Mesenchymal stem cell (in vitro differentiated cells and primary cell): ENCODE measurements around the gene TOP1.

Experiments used
- DNase-seq: peaks from one replicate; pipeline ENCODE4 v3.0.0-alpha.2; 2013
- H2AFZ ChIP-seq: one replicate; pipeline ENCODE4 v1.6.1; 2013; ENCODE audit warnings: low read depth, mild to moderate bottlenecking, control low read depth, inconsistent platforms, low read length, moderate library complexity
- H2AK5ac ChIP-seq: 2 replicates; pipeline ENCODE4 v1.6.1; 2013; ENCODE audit warnings: low read length, moderate library complexity, mild to moderate bottlenecking, inconsistent platforms; ENCODE audit not compliant: severe bottlenecking
- H2BK120ac ChIP-seq: one replicate; pipeline ENCODE4 v1.6.1; 2013; ENCODE audit warnings: low read depth, mild to moderate bottlenecking, inconsistent platforms, low read length, moderate library complexity
- H2BK12ac ChIP-seq, 2 experiments: one replicate each; pipeline ENCODE4 v1.6.1; 2013; ENCODE audit warnings: inconsistent platforms in 2 of 2, low read length in 2 of 2, mild to moderate bottlenecking in 2 of 2, moderate library complexity in 2 of 2, control low read depth in 1 of 2
- H2BK15ac ChIP-seq: one replicate; pipeline ENCODE4 v1.6.1; 2013; ENCODE audit warnings: mild to moderate bottlenecking, low read depth, inconsistent platforms; ENCODE audit not compliant: poor library complexity, severe bottlenecking
- H2BK5ac ChIP-seq: 2 replicates; pipeline ENCODE4 v1.6.1; 2013; ENCODE audit warnings: low read depth, mild to moderate bottlenecking, low read length, control low read depth, inconsistent platforms; ENCODE audit not compliant: poor library complexity, severe bottlenecking
- H3K14ac ChIP-seq, 2 experiments: one replicate each; pipeline ENCODE4 v1.6.1; 2013; ENCODE audit warnings: inconsistent platforms in 2 of 2, low read length in 2 of 2, control low read depth in 1 of 2, mild to moderate bottlenecking in 1 of 2, moderate library complexity in 1 of 2
- H3K18ac ChIP-seq, 2 experiments: one replicate each; pipeline ENCODE4 v1.6.1; 2013; ENCODE audit warnings: inconsistent platforms in 2 of 2, low read length in 2 of 2, control low read depth in 1 of 2, low read depth in 1 of 2, mild to moderate bottlenecking in 1 of 2
- H3K23ac ChIP-seq, 2 experiments: one replicate each; pipeline ENCODE4 v1.6.1; 2013; ENCODE audit warnings: inconsistent platforms in 2 of 2, low read length in 2 of 2, mild to moderate bottlenecking in 2 of 2, moderate library complexity in 2 of 2, control low read depth in 1 of 2
- H3K27ac ChIP-seq: 2 replicates; pipeline ENCODE4 v1.5.1; 2013; ENCODE audit warnings: mild to moderate bottlenecking, moderate library complexity, low read length, control low read depth, inconsistent platforms; ENCODE audit not compliant: poor library complexity, severe bottlenecking
- H3K27me3 ChIP-seq, 2 experiments: 2 replicates each; pipeline versions ENCODE4 v1.6.1 to v1.7.0; 2013; ENCODE audit warnings: low read length in 2 of 2, mild to moderate bottlenecking in 2 of 2, moderate library complexity in 2 of 2, control low read depth in 1 of 2, inconsistent platforms in 1 of 2; ENCODE audit not compliant: control insufficient read depth in 1 of 2, insufficient read depth in 1 of 2
- H3K36me3 ChIP-seq, 2 experiments: 2 replicates each; pipeline versions ENCODE4 v1.6.1 to v1.7.0; 2013; ENCODE audit warnings: low read length in 2 of 2, control low read depth in 1 of 2, inconsistent platforms in 1 of 2, low read depth in 1 of 2, mild to moderate bottlenecking in 1 of 2; ENCODE audit not compliant: insufficient read depth in 2 of 2, control insufficient read depth in 1 of 2
- H3K4ac ChIP-seq, 2 experiments: one replicate each; pipeline ENCODE4 v1.6.1; 2013; ENCODE audit warnings: inconsistent platforms in 2 of 2, low read length in 2 of 2, mild to moderate bottlenecking in 2 of 2, moderate library complexity in 2 of 2, control low read depth in 1 of 2, low read depth in 1 of 2
- H3K4me1 ChIP-seq: 2 replicates; pipeline ENCODE4 v1.6.1; 2013; ENCODE audit warnings: low read depth, low read length, control low read depth; ENCODE audit not compliant: control insufficient read depth, insufficient read depth
- H3K4me2 ChIP-seq: 2 replicates; pipeline ENCODE4 v1.6.1; 2013; ENCODE audit warnings: low read length, mild to moderate bottlenecking, inconsistent platforms; ENCODE audit not compliant: poor library complexity, severe bottlenecking
- H3K4me3 ChIP-seq, 2 experiments: 2 replicates each; pipeline versions ENCODE4 v1.5.1 to v1.7.0; 2013; ENCODE audit warnings: low read length in 2 of 2, mild to moderate bottlenecking in 2 of 2, control low read depth in 1 of 2, low read depth in 1 of 2; ENCODE audit not compliant: insufficient read depth in 1 of 2
- H3K79me1 ChIP-seq: replicated peaks from 2 replicates; pipeline ENCODE4 v1.6.1; 2013; ENCODE audit warnings: mild to moderate bottlenecking, control low read depth, low read length, inconsistent platforms; ENCODE audit not compliant: poor library complexity, severe bottlenecking
- H3K9ac ChIP-seq: 2 replicates; pipeline ENCODE4 v1.7.0; 2013; ENCODE audit warnings: mild to moderate bottlenecking, low read length, moderate library complexity
- H3K9me3 ChIP-seq: 2 replicates; pipeline ENCODE4 v1.7.0; 2013; ENCODE audit warnings: mild to moderate bottlenecking, low read length; ENCODE audit not compliant: control insufficient read depth
- H4K8ac ChIP-seq: one replicate; pipeline ENCODE4 v1.6.1; 2013; ENCODE audit warnings: inconsistent platforms, mild to moderate bottlenecking, low read length, moderate library complexity
- H4K91ac ChIP-seq: one replicate; pipeline ENCODE4 v1.6.1; 2013; ENCODE audit warnings: mild to moderate bottlenecking, low read length, inconsistent platforms
- WGBS: methylation state at CpG from one replicate; pipeline ENCODE4 v1.1.7; 2013; ENCODE audit warnings: mixed read lengths; 5-methylcytosine and 5-hydroxymethylcytosine counted together

Gene TOP1

DNA sequence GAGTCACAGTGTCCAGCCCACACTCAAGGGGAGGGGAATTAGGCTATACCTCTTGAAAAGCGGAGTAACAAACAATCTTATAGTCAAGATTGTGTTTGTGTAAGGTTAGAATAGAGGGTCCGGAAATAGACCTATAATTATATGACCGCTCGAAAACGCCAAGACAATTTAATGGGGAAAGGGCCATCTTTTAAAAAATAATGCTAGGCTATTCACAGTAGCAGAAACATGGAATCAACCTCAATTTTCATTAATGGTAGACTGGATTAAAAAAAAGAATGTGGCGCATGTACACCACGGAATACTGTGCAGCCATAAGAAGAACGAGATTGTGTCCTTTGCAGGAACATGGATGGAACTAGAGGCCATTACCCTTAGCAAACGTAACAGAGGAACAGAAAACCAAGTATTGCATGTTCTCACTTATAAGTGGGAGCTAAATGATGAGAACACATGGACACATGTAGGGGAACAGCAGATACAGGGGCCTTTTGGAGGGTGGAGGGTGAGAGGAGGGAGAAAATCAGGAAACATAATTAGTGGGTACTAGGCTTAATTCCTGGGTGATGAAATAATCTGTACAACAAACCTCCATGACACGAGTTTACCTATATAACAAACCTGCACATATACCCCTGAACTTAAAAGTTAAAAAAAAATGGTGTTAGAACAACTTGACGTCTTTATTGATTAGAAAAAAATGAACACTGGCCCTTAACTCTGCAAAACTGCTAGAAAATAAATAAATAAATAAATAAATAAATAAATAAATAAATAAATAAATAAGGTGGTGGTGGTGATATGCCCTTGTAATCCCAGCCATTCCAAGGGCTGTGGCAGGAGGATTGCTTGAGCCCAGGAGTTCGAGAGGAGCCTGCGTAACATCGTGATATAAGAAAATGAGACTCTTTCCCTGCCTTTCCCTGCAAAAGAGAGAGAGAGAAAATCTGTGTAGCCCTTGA, 30.3 kb downstream of the TOP1 start:
- H3K9me3 ChIP-seq = no peaks in the 10 kb centered on the region
- no peak overlapping the region for H2BK5ac ChIP-seq
- 83% methylated on average over 8 of the region's 14 CpGs for WGBS
- H3K4ac ChIP-seq = no peak overlapping the region
- peak overlapping the region; percentile 29 for H4K8ac ChIP-seq
- no peak overlapping the region for H3K23ac ChIP-seq
- no peak overlapping the region for H3K4me3 ChIP-seq
- H3K27ac ChIP-seq = peak overlapping the region; percentile 47
- H2AFZ ChIP-seq = no peak overlapping the region
- no peak overlapping the region for H2BK120ac ChIP-seq
- H3K79me1 ChIP-seq = no peaks in the 10 kb centered on the region
- peaks cover 3% of the 10 kb centered on the region for H3K4me1 ChIP-seq
- no peaks in the 10 kb centered on the region for H3K27me3 ChIP-seq
- H3K18ac ChIP-seq = peak overlapping the region in 1 of 2 experiments; percentile 19
- H3K36me3 ChIP-seq = peaks cover 2 to 31% of the 10 kb centered on the region in 2 experiments
- H2AK5ac ChIP-seq = no peak overlapping the region
- peak overlapping the region; percentile 49 to 57 for H2BK12ac ChIP-seq
- DNase-seq = no peak
- no peak overlapping the region for H3K4me2 ChIP-seq
- H4K91ac ChIP-seq = no peak overlapping the region
- peak overlapping the region; percentile 20 for H3K9ac ChIP-seq
- H2BK15ac ChIP-seq = no peak overlapping the region
- H3K14ac ChIP-seq = no peak overlapping the region

DNA sequence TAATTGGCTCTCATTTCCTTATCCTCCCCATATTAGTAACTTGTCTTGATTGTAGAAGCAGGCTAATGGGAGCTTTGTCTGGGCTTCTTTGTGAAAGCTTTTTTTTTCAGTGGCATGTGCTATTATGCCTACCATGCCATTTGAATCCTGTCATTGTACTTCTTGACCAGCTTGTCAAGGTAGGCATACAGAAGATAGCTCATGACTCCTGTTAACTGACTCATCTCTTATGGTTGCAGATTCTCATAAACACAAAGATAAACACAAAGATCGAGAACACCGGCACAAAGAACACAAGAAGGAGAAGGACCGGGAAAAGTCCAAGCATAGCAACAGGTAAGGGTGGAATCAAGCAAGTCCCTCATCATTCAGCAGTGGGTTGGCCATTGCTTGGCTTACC, 32.5 kb downstream of the TOP1 start:
- Histone ChIP-seq H2BK120ac (no peak overlapping the region), H2BK5ac (no peak overlapping the region), H3K36me3 (peaks cover 2 to 46% of the 10 kb centered on the region in 2 experiments), H3K9ac (no peak overlapping the region), H4K91ac (no peak overlapping the region), H2AK5ac (no peak overlapping the region), H2AFZ (no peak overlapping the region), H2BK15ac (no peak overlapping the region), H2BK12ac (no peak overlapping the region), H3K4me1 (peaks cover 3% of the 10 kb centered on the region), H3K27ac (no peak overlapping the region), H3K27me3 (no peaks in the 10 kb centered on the region), H3K79me1 (no peaks in the 10 kb centered on the region), H3K18ac (no peak overlapping the region), H3K4me3 (no peak overlapping the region), H3K4me2 (no peak overlapping the region), H3K9me3 (no peaks in the 10 kb centered on the region), H4K8ac (no peak overlapping the region), H3K4ac (no peak overlapping the region), H3K23ac (no peak overlapping the region), H3K14ac (no peak overlapping the region)
- no peak for DNase-seq
- WGBS = 72% methylated on average over 3 of the region's 3 CpGs

GRCh38 chr20:41063442-41063841, 34.8 kb downstream of the TOP1 start:
- Histone ChIP-seq H3K9ac (no peak overlapping the region), H2BK12ac (no peak overlapping the region), H3K4me3 (no peak overlapping the region), H3K79me1 (peaks cover 5% of the 10 kb centered on the region), H4K91ac (no peak overlapping the region), H3K27me3 (no peaks in the 10 kb centered on the region), H3K4ac (no peak overlapping the region), H3K4me1 (no peaks in the 10 kb centered on the region), H3K36me3 (peaks cover 4 to 59% of the 10 kb centered on the region in 2 experiments), H3K27ac (no peak overlapping the region), H3K23ac (no peak overlapping the region), H3K9me3 (no peaks in the 10 kb centered on the region), H3K14ac (no peak overlapping the region), H2BK15ac (no peak overlapping the region), H4K8ac (no peak overlapping the region), H2AK5ac (no peak overlapping the region), H2AFZ (no peak overlapping the region), H3K4me2 (no peak overlapping the region), H2BK120ac (no peak overlapping the region), H3K18ac (no peak overlapping the region), H2BK5ac (no peak overlapping the region)
- DNase-seq = no peak
- WGBS = 86% methylated on average over 1 of the region's 1 CpG

- Histone ChIP-seq H3K79me1 (peaks cover 5% of the 10 kb centered on the region), H3K9me3 (no peaks in the 10 kb centered on the region), H2BK5ac (no peak overlapping the region), H3K36me3 (peaks cover 4 to 67% of the 10 kb centered on the region in 2 experiments), H3K4me2 (no peak overlapping the region), H3K23ac (no peak overlapping the region), H2AK5ac (no peak overlapping the region), H3K27me3 (no peaks in the 10 kb centered on the region), H3K27ac (no peak overlapping the region), H2AFZ (no peak overlapping the region), H3K9ac (no peak overlapping the region), H3K4ac (no peak overlapping the region), H3K4me1 (no peaks in the 10 kb centered on the region), H3K18ac (no peak overlapping the region), H2BK12ac (no peak overlapping the region), H2BK15ac (no peak overlapping the region), H4K91ac (no peak overlapping the region), H4K8ac (no peak overlapping the region), H3K14ac (no peak overlapping the region), H3K4me3 (no peak overlapping the region), H2BK120ac (no peak overlapping the region)
- 97% methylated on average over 1 of the region's 1 CpG for WGBS
- DNase-seq = no peak
Observed at GRCh38 chr20:41064377-41064776, 35.8 kb downstream of the TOP1 start.
